IPS-11a (cell line): ENCODE data around the gene DENND5A.

Experiments used
- H3K4me3 ChIP-seq: one replicate; pipeline ENCODE4 v1.5.1; 2013; ENCODE audit warnings: low read depth, low read length, control low read depth

DENND5A gene

GRCh38 chr11:9265211-9266131, at the start of gene DENND5A:
TSS of gene DENND5A (minus strand) at chr11:9265350. CDS start at chr11:9265069, 281 bp downstream.
- H3K4me3 ChIP-seq = peak within 1 kb of the TSS; percentile 47

- H3K4me3 ChIP-seq = peak within 1 kb of the TSS; percentile 95
Observed at GRCh38 chr11:9314291-9315077, 49.3 kb upstream of the DENND5A start, which contains the start of gene TMEM41B. TSS of gene TMEM41B (minus strand) at chr11:9314593. CDS start at chr11:9314441, 152 bp downstream.

GRCh38 chr11:9313648-9314290, 48.6 kb upstream of the DENND5A start:
- peak overlapping the region; percentile 95 for H3K4me3 ChIP-seq

GRCh38 chr11:9310485-9311090, 45.4 kb upstream of the DENND5A start:
- H3K4me3 ChIP-seq = no peak overlapping the region

GRCh38 chr11:9304178-9304577, 39.0 kb upstream of the DENND5A start:
- no peak overlapping the region for H3K4me3 ChIP-seq

- no peak overlapping the region for H3K4me3 ChIP-seq
Observed at GRCh38 chr11:9302448-9302847, 37.3 kb upstream of the DENND5A start.

GRCh38 chr11:9301720-9302119, 36.6 kb upstream of the DENND5A start:
- H3K4me3 ChIP-seq = no peak overlapping the region

- no peak overlapping the region for H3K4me3 ChIP-seq
Observed at GRCh38 chr11:9293646-9294045, 28.5 kb upstream of the DENND5A start.

- no peak overlapping the region for H3K4me3 ChIP-seq
Observed at GRCh38 chr11:9285850-9286587, 20.9 kb upstream of the DENND5A start.

GRCh38 chr11:9280655-9281301, 15.6 kb upstream of the DENND5A start:
- H3K4me3 ChIP-seq = no peak overlapping the region

- H3K4me3 ChIP-seq = no peak overlapping the region
Observed at GRCh38 chr11:9277176-9277575, 12.0 kb upstream of the DENND5A start.

- H3K4me3 ChIP-seq = no peak overlapping the region
Observed at GRCh38 chr11:9276571-9276970, 11.4 kb upstream of the DENND5A start.

- H3K4me3 ChIP-seq = no peak overlapping the region
Observed at GRCh38 chr11:9274499-9275258, 9.5 kb upstream of the DENND5A start.

GRCh38 chr11:9273376-9274336, 8.5 kb upstream of the DENND5A start:
- H3K4me3 ChIP-seq = no peak overlapping the region

GRCh38 chr11:9269492-9270013, 4.4 kb upstream of the DENND5A start:
- no peak overlapping the region for H3K4me3 ChIP-seq

- H3K4me3 ChIP-seq = no peak overlapping the region
Observed at GRCh38 chr11:9267680-9268079, 2.5 kb upstream of the DENND5A start.

- H3K4me3 ChIP-seq = no peak overlapping the region
Observed at GRCh38 chr11:9266926-9267325, 1.8 kb upstream of the DENND5A start.
